Activated CD4-positive, alpha-beta T cell treated with anti-CD3 and anti-CD28 coated beads for 1 hour (primary cell): ENCODE data around the gene PTK6.
"Not testable (repeated sequence)": the region's sequence is repeated elsewhere in the genome, so short reads cannot be mapped to it uniquely, and the experiment has no call there.

Experiments used
- DNase-seq: peaks from one replicate; pipeline ENCODE4 v3.0.0-alpha.2; 2020

The PTK6 gene

DNA sequence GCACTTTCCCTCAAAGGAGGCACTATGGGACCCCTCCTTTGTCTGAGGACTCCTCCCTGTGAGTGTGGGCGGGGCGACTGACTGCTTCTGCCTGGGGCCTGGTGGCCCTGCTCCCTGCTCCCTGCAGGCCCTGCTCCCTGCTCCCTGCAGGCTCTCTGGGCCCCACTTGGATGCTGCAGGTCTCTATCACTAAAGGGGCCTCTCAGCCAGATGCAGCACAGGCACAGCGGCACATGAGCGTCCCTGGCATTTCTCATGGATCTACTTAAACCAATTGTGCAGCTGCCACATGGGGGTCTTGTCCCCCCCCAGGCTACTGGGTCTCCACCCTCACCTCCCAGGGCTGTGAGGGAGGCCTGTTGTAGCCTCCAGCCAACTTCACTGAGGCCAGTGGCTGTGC lies 46.1 kb downstream of the PTK6 start:
- DNase-seq, result no peak

DNA sequence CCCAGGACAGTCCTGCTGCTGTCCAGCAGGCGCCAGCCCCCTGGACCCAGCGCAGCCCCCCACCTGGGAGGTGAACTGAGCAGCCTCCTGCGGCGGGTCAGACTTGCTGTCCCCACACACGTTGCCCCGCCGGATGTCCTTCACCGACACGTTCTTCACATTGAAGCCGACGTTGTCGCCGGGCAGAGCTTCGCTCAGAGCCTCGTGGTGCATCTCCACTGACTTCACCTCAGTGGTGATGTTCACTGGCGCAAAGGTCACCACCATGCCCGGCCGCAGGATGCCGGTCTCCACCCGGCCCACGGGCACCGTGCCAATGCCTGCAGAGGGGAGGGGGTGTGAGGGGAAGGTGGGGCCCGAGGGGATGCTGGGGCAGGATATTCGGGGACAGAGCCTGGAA lies 46.8 kb downstream of the PTK6 start:
- no peak for DNase-seq

DNA sequence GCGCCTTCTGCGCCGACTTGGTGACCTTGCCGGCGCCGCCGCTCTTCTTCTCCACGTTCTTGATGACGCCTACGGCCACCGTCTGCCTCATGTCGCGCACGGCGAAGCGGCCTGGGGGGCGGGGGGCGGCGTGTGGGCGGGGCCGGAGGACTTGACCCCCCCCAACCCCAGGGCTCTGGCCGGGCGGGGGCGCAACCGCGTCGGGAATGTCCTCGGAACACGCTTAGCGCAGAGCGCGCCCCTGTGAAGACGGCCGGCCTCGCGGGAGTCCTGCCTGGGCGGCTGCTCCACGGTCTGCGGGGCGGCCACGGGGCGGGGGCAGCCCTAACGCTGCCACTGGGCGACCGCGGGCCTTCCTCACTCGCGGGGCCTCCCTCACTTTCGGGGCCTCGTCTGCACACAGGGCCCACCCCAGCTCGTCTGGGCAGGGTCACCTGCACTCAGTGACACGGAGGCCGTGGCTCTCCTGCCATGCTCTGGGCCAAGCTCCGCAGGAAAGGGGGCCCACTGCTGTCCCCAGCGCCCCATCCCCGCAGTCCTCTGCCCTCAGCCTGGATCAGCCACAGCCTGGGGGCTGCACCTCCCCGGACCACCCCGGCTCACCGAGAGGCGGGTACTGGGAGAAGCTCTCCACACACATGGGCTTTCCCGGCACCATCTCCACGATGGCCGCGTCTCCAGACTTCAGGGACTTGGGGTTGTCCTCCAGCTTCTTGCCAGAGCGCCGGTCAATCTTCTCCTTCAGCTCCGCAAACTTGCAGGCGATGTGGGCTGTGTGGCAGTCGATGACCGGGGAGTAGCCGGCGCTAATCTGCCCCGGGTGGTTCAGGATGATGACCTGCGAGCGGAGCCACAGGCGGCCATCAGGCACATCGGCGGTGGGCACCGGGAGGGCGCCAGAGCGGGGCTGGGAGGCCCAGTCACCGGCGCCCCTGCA lies 48.6 kb downstream of the PTK6 start:
- no peak for DNase-seq

DNA sequence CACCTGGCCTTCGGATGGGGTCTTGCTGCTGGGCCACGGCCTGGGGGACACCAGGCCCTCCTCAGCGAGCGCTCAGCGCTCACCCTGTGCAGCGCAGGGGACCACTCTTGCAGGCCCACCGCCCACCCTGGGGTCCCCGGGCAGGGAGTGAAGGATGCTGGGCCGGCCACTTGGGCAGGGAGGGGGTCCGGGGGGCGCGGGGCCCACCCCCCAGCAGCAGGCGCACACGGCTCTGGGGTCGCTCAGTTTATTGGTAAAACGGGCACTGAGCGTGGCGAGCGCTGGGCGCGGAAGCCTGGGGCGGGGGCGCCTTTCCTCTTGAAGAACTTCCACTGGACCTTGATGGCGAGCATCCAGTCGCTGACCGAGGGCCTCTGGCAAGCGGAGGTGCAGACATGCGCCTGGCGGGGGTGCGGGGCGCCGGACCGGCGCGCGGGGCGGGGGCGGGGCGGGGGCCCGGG lies 49.4 kb downstream of the PTK6 start:
- DNase-seq, result no peak

DNA sequence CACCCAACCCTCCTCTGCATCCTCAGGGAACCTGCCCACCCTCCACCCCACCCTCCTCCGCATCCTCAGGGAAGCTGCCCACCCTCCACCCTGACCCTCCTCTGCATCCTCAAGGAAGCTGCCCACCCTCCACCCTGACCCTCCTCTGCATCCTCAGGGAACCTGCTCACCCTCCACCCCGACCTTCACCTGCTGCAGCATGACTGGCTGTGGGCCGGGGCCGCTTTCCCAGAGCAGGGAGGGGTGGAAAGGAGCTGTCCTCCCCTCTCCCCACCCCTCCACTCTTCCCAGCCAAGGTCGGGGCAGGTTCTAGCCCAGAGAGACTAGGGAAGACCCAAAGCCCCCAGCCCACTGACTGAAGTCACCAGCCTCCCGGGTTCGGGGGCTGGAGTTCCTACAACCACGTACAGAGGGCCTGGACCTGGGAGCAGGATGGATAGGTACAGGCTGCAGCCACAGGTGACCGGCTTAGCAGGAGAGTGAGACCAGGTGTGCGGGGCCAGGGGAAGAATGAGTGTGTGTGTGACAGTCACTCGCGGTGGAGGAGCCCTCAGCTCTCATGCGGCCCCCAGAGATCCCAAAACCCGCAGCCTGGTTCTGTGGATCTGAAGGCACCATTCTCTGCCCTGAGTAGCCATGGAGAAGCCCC lies 49.9 kb downstream of the PTK6 start:
- DNase-seq, result no peak

DNA sequence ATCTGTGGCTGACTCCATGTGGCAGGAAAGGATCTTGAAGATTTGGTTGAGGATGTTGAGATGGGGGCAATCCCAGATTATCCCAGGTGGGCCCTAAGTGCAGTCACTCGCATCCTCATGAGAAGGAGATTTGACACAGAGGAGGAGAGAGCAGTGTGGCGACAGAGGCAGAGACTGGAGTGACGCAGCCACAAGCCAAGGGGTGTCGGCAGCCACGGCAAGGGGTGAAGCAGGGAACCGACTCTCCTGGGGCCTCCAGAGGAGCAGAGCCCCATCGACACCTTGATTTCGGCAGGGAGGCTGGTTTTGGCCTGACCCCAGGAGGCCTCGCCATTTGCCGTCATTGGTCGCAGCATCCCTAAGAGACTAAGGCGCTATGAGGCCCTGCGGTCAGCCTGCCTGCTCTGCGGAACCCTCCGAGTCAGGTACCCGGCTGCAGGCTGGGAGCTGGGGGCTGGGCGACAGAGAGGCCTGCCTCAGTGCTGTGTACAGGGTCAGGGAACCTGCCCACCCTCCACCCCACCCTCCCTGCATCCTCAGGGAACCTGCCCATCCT lies 50.8 kb downstream of the PTK6 start:
- no peak for DNase-seq

DNA sequence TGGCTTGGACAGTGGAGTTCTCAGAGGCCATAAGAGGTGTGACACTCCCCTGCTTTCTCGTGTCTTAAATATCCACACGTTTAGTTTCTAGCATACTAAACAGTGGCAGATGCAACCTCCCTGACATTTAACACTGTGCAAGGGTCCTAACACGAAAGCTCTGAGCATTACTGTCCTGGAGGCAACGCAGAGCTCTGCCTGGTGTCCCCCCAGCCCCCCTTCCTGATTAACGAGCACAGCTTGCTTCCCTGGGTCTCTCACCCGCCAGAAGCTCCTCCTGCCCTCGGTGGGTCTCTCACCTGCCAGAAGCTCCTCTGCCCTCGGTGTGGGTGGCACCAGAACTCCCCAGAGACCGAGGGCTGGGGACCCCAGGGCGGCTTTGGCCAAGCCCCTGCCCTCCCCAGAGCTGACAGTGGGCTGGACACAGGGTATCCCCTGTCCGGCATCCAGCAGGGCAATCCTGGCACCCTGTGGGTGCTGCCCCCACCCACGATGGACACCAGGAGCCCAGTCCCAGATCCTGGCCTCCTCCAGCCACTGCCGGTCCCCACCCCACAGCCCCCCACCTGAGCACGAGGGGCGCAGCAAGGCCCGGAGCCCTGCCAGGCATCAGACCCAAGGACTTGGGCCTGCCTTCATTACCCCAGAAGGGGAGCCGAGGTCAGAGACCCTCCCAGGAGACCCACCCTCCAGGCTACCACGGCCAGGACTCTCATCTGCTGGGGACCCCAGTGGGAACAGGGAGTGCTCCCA lies 52.3 kb downstream of the PTK6 start:
- no peak for DNase-seq

DNA sequence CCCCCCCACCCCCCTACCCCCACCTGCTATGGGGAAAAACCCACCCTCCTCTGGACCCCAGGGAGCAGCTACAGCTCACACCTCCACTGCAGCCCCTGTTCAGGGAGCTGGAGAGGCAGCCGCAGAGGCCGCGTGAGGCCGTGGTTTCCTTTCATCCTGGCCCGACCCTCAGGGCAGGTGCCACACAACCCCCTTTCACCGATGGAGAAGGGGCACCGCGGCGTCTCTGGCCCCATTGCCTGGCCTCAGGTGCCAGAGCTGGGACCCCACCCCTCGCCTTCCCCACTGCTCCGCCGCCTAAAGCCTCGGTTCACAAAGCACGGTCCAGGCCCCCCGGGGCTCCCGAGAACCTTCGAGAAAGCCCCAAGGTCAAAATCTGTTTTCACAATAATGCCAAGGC lies 52.9 kb downstream of the PTK6 start:
- no peak for DNase-seq

DNA sequence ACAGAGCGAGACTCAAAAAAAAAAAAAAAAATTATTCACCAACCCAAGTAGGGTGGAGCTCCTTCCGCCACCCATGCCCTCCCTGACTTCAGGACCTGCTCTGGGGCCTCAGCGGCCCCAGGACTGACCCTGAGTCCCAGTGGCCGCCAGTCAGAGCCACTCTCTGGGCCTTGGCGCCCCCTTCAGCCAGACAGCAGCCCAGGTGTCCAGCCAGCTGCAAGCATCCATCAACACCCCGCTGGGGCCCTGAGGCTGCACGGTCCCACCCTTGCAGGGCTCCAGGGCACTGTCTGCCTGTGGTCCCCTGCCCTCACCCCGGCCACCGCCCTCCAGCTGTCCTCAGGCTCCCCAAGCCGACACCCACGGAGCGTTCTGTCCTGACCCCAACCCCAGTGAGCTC lies 53.3 kb downstream of the PTK6 start:
- no peak for DNase-seq

DNA sequence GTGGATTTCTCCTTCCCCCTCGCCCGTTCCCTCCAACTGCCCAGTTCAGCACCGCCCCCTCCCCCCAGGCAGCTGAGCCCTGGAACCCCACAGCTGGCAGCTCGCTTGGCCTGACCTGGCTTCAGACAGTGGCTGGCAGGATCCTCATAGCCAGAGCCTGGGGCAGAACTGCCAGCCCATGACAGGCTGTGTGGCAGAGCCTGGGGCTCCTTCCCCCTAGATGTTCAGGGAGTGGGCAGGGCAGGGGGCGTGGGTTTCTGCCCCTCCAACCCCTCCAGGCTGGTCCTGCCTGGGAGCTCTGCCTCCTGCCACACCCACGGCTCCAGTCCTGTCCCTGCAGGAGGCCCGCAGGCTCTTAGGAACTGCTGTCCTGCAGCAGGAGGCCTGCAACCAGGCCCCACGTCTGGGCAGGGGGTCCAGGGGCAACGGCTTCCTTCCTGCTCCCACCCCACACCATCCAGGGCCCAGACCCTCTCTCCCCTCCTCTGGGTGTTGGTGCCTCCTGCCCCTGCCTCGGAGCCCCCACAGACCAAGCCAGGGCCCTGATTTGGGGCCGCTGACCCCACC lies 55.1 kb downstream of the PTK6 start:
- no peak for DNase-seq

DNA sequence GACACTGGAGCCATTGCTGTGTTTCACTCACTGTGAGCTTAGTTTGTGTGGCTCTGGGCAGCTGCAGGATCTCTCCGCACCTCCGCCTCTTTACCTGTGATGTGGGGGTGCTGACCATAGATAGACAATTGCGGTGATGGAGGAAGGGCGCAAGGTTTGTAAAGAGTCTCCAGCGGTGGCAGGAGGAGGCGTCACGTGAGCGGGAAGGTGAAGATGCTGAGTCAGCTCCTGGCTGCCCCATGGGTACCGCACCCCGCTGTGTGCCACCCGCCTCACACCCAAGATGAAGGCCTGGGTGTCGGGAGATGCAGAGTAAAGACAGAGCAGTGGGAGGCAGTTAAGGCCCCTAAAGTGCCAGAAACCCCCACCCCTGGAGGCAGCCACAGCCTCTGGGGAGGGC lies 55.7 kb downstream of the PTK6 start:
- no peak for DNase-seq

DNA sequence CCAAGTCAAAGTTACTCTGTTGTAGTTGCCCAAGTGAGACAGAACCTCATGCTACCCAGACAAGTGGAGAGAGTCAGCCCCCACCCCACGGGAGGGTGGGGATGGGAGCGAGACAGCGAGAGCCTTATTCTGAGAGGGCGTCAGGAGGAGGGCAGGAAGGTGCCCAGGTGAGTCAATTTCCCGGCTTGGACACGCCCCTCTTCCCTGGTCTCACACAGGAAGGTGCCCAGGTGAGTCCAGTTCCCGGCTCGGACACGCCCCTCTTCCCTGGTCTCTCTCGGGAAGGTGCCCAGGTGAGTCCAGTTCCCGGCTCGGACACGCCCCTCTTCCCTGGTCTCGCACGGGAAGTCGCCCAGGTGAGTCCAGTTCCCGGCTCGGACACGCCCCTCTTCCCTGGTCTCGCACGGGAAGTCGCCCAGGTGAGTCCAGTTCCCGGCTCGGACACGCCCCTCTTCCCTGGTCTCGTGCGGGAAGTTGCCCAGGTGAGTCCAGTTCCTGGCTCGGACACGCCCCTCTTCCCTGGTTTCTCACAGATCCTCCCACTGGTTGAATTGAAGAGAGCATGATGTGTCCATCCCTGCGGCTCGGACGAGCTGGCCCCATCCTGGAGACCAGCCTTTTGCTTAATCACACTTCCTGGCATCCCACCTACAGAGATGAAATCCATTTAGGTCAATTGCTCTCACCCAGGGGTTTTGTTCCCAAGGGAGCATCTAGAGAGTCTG lies 57.3 kb downstream of the PTK6 start:
- DNase-seq, result not testable (repeated sequence)

DNA sequence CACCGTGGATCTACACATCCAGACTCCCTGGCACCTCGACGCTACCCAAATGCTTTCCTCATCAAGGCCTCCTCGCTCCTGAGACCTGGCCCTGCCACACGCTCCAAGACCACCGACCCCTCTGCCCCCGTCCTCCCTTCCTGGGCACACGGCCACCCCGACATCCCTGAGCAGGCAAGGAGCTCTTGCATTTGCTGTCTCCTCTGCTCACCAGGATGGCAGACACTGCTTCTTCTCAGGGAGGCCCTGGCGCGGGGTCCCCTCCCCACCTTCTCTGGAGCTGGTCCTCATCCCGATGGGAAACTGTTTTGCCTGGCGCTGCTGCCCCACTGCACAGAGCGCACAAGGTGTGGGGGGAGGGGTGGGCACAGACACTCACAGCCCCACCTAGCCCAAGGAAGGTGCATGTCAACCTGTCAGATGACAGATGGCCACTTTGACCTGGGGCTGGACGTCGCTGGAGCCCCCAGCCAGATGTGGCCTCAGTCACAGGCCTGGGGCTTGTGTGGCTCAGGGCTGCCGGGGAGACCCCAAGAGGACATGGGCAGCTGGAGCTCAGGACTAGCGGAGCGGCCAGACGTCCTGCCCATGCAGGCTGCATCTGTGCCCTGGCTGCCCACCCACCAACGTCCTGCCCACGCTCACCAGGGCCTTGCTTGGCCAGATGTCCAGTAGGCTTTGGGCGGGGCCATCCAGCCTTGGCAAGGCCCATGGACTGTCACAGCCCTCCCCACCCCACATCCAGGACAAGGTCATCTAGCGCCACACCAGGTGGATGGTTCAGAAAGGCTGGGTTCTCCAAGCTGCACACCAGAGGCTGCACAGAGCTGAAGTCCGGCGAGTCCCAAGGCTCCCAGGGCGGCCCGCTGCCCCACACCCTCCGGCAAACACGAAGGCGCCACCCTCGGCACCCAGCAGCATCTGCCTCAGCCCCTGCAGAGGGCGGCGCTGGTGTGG lies 58.6 kb downstream of the PTK6 start:
- DNase-seq, result no peak
